Astrocyte of the cerebellum (primary cell): ENCODE results near the gene CEP57.

Experiments used
- DNase-seq: peaks from one replicate; pipeline ENCODE4 v3.0.0-alpha.2; 2011; ENCODE audit warnings: low read depth
- H3K4me3 ChIP-seq: 2 replicates; pipeline ENCODE4 v1.5.1; 2011; ENCODE audit warnings: mild to moderate bottlenecking, low read depth, low read length, moderate library complexity
- CTCF ChIP-seq: IDR thresholded peaks from 2 replicates; pipeline ENCODE4 v1.5.1; 2012; ENCODE audit warnings: low read length, low read depth, moderate library complexity, mild to moderate bottlenecking; ENCODE audit errors: missing control alignments
- in situ Hi-C: cut with HindIII; loops from 2 replicates; pipeline ENCODE4 v1.10.0; 2017; ENCODE audit warnings: low sequenced_read_pairs

CEP57 gene

GRCh38 chr11:95788921-95789505 lies 1.3 kb upstream of the CEP57 start:
- peak; percentile 23 for DNase-seq
- peak; percentile 57 for TF ChIP-seq CTCF
- H3K4me3 ChIP-seq: peak overlapping the region; percentile 90
- in situ Hi-C loops: no loop called here

GRCh38 chr11:95789506-95790122 lies 684 bp upstream of the CEP57 start, which contains the start of gene FAM76B:
FAM76B (minus strand) TSS chr11:95789782; CDS start chr11:95789478, 304 bp downstream.
- no peak for TF ChIP-seq CTCF
- peak; percentile 99 for DNase-seq

GRCh38 chr11:95790933-95791708 lies 823 bp downstream of the CEP57 start:
- DNase-seq: peak; percentile 35
- H3K4me3 ChIP-seq: peak overlapping the region; percentile 90
- in situ Hi-C loops: no loop called here
- TF ChIP-seq CTCF: no peak

More at GRCh38 chr11:95789506-95790122, 684 bp upstream of the CEP57 start, which contains the start of gene FAM76B:
- in situ Hi-C loops: no loop called here
- peak within 1 kb of the TSS; percentile 90 for H3K4me3 ChIP-seq

GRCh38 chr11:95791709-95792033 lies 1.4 kb downstream of the CEP57 start:
- H3K4me3 ChIP-seq: peak overlapping the region; percentile 90
- in situ Hi-C loops: no loop called here
- TF ChIP-seq CTCF: no peak
- DNase-seq: no peak

- in situ Hi-C loops: no loop called here
- no peak for TF ChIP-seq CTCF
- no peak overlapping the region for H3K4me3 ChIP-seq
- no peak for DNase-seq
Measured at GRCh38 chr11:95792200-95792599, 1.9 kb downstream of the CEP57 start.

- in situ Hi-C loops: no loop called here
- DNase-seq: no peak
- no peak for TF ChIP-seq CTCF
- no peak overlapping the region for H3K4me3 ChIP-seq
Measured at GRCh38 chr11:95792700-95793099, 2.4 kb downstream of the CEP57 start.
